Left lung (tissue), 10 donors: ENCODE results near the gene VWA3A. TPM values are rescaled to one million over a fixed set of nuclear protein-coding genes. Genes with fewer than 3 reads are reported as not detected.
A peak's percentile ranks its signal among the peaks of the same experiment; 100 is the strongest.

Experiments used
- ATAC-seq: fragments of 200-7000 bp; cut with Tn5 transposase; one replicate; pipeline ENCODE4 v1.9.1; 2020; ENCODE audit warnings: moderate library complexity
- DNase-seq, 4 donors: peaks; one replicate each; pipeline ENCODE4 v3.0.0-alpha.2; 2013 to 2020
- H3K27ac ChIP-seq, 2 donors: fragments of 200-600 bp; sonication (generic) in 1 of 2; one replicate each; pipeline versions ENCODE4 v1.5.0 to v1.8.0; 2020 to 2021
- H3K27me3 ChIP-seq, 2 donors: fragments of 200-600 bp; sonication (generic) in 1 of 2; one replicate each; pipeline versions ENCODE4 v1.5.0 to v1.8.0; 2020 to 2021
- H3K36me3 ChIP-seq, 2 donors: fragments of 200-600 bp; sonication (generic) in 1 of 2; one replicate each; pipeline versions ENCODE4 v1.5.0 to v1.8.0; 2020 to 2021
- H3K4me1 ChIP-seq, 2 donors: fragments of 200-600 bp; one replicate each; pipeline ENCODE4 v1.8.0; 2021
- H3K4me3 ChIP-seq, 2 donors: fragments of 200-600 bp; sonication (generic) in 1 of 2; one replicate each; pipeline versions ENCODE4 v1.5.0 to v1.8.0; 2020 to 2021; ENCODE audit warnings: mild to moderate bottlenecking in 1 of 2
- H3K9me3 ChIP-seq, 2 donors: fragments of 200-600 bp; sonication (generic) in 1 of 2; one replicate each; pipeline versions ENCODE4 v1.5.0 to v1.8.0; 2020 to 2021
- CTCF ChIP-seq, 2 donors: fragments of 200-600 bp; sonication (generic) in 1 of 2; IDR thresholded peaks; one replicate each; pipeline versions ENCODE4 v1.5.0 to v1.8.0; 2021; ENCODE audit warnings: antibody characterized with exemption in 2 of 2
- intact Hi-C, 2 donors: fragments of 100-400 bp; cut with DNase I; formaldehyde crosslinking; loops; one replicate each; pipeline versions ENCODE4 v1.11.2 to v1.14.2; 2022
- polyA plus RNA-seq, 6 donors: library from polyadenylated mRNA; unstranded; fragments of 120-200 nt; gene quantifications; one replicate each; pipeline ENCODE4 v1.2.1, GENCODE V29; 2013; ENCODE audit not compliant: insufficient read length in 6 of 6
- total RNA-seq, 2 donors: library from RNA; stranded (reverse); fragmentation: NEBNext Ultra II Directional; extraction: Animal tissue kit (Norgen Biotek cat#: 25700); gene quantifications; one replicate each; pipeline ENCODE4 v1.2.1, GENCODE V29; 2021
- donor health status: DM: no; HTN: yes; CAD: no.
- donor health status: DM: no; HTN: no; CAD: no.

VWA3A gene
- total and polyA plus RNA-seq, 8 donors, result 0.12 to 7.1 (median 4.9) TPM

DNA sequence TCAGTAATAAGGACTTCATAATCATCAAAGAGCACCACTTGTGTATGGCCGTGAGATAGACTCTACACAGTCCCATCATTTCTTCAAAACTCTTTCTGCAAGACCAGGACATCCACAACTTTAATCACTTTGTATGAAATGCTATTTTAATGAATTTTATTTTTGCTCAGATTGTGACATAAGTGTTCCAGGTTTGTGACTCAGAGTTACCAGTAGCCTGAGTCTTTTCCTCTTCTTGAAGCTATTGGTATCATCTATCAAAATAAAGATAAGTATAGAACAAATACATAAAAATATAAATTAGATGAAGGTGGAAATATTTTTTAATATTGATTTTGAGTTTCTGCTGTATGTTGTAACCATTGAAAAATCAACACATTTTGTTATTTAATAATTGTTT is 16.6 kb upstream of the VWA3A start:
- TF ChIP-seq CTCF (IDR thresholded peaks at IDR 0.05), result no peak
- Histone ChIP-seq H3K27ac (no peak overlapping the region), H3K36me3 (peaks cover 0 to 6% of the 10 kb centered on the region in 2 donors), H3K4me1 (no peaks in the 10 kb centered on the region), H3K9me3 (no peaks in the 10 kb centered on the region), H3K27me3 (no peaks in the 10 kb centered on the region), H3K4me3 (no peak overlapping the region)
- intact Hi-C loops, result loop anchor here in 1 of 2 donors (5.0 kb wide), 1 partner anchor 73 kb away; the partner anchor contains the start of gene PDZD9
- DNase-seq (no peak), ATAC-seq (no peak)

GRCh38 chr16:22077700-22078313 is 14.5 kb upstream of the VWA3A start:
- Histone ChIP-seq H3K27me3 (no peaks in the 10 kb centered on the region), H3K36me3 (peaks cover 0 to 6% of the 10 kb centered on the region in 2 donors), H3K4me1 (no peaks in the 10 kb centered on the region), H3K9me3 (no peaks in the 10 kb centered on the region), H3K4me3 (no peak overlapping the region), H3K27ac (no peak overlapping the region)
- intact Hi-C loops, result loop anchor here in 1 of 2 donors (5.0 kb wide), 1 partner anchor 76 kb away; the partner anchor contains the start of gene PDZD9
- TF ChIP-seq CTCF (IDR thresholded peaks at IDR 0.05), result peak; percentile 64 to 77
- peak; percentile 89 for ATAC-seq
- peak in 3 of 4 donors; percentile 43 to 67 (median 44) for DNase-seq

DNA sequence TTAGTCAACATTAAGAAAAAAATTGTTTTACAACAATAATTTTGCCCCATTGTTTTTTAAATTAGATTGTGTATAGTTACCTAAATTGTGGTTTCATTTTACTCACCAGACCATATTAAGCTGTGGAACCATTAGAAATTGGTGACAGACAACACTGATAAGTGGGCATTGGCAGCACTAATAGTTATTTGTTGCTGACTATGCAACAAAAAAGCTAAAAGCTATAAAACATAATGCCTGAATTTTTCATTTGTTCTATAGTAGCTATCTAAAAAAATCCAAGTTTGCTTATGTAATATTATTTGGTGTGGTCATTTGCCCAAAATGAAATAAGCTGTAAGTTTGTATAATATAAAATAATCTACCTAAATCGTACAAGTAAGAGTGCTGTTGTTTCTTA is 13.7 kb upstream of the VWA3A start:
- DNase-seq (no peak), ATAC-seq (no peak)
- Histone ChIP-seq H3K4me1 (no peaks in the 10 kb centered on the region), H3K27ac (no peak overlapping the region), H3K4me3 (no peak overlapping the region), H3K9me3 (no peaks in the 10 kb centered on the region), H3K27me3 (no peaks in the 10 kb centered on the region), H3K36me3 (peaks cover 0 to 6% of the 10 kb centered on the region in 2 donors)
- TF ChIP-seq CTCF (IDR thresholded peaks at IDR 0.05), result no peak
- intact Hi-C loops, result loop anchor here in 1 of 2 donors (5.0 kb wide), 1 partner anchor 76 kb away; the partner anchor contains the start of gene PDZD9

- no peak for TF ChIP-seq CTCF (IDR thresholded peaks at IDR 0.05)
- no peaks in the 10 kb centered on the region for H3K27me3 ChIP-seq
- DNase-seq, result no peak
- intact Hi-C loops, result no loop called here
- ATAC-seq, result no peak
- no peaks in the 10 kb centered on the region for H3K9me3 ChIP-seq
- H3K36me3 ChIP-seq, result peaks cover 0 to 8% of the 10 kb centered on the region in 2 donors
- no peaks in the 10 kb centered on the region for H3K4me1 ChIP-seq
- H3K27ac ChIP-seq, result no peak overlapping the region
- H3K4me3 ChIP-seq, result no peak overlapping the region
Measured at GRCh38 chr16:22081050-22081449, 11.3 kb upstream of the VWA3A start.

DNA sequence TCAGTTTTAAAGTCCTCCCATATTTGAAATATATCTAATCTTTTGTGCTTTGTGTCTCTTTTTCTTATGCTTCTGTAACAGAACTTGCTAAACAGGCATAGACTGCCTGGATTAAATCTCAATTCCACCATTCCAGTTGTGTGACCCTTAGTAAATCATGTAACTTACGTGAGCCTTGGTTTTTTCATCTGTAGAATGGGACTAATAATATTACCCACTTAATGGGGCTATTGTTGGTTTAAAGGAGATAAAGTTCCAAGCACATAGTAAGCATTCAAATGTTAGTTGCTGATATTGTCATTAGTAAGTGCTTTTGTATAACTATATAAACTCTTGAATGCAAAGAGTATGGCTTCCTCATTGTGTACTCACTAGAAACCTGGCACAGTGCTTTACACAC is 5.9 kb upstream of the VWA3A start:
- TF ChIP-seq CTCF (IDR thresholded peaks at IDR 0.05), result no peak
- intact Hi-C loops, result no loop called here
- H3K4me1 ChIP-seq, result no peaks in the 10 kb centered on the region
- no peaks in the 10 kb centered on the region for H3K9me3 ChIP-seq
- peaks cover 0 to 16% of the 10 kb centered on the region in 2 donors for H3K36me3 ChIP-seq
- no peak overlapping the region for H3K27ac ChIP-seq
- DNase-seq (no peak), ATAC-seq (no peak)
- no peaks in the 10 kb centered on the region for H3K27me3 ChIP-seq
- no peak overlapping the region for H3K4me3 ChIP-seq
